Measurements from ENCODE around the gene ZNF32. TPM values are rescaled to one million over a fixed set of nuclear protein-coding genes. Genes with fewer than 3 reads are reported as not detected.

The ZNF32 gene
- total and polyA plus RNA-seq, 2 of the 8 experiments (the other 6 are each of a cell fraction or from before 2014, with no cell fraction given) = 17.2 to 22.5 TPM

GRCh38 chr10:43695321-43695720 is 46.6 kb upstream of the ZNF32 start:
- no peak overlapping the region for H4K8ac ChIP-seq (ENCODE audit: extremely low read depth, insufficient read depth, low read length)
- ChIA-PET CTCF (ENCODE audit: partially characterized antibody) (interaction anchor here (0.6 to 1.3 kb wide), 2 partner anchors 9 to 767 kb away, joined by 3 to 5 read pairs; no protein-coding TSS in a partner anchor), POLR2A (ENCODE audit: partially characterized antibody) (no interaction called here)
- no peak overlapping the region for H3K23ac ChIP-seq (ENCODE audit: insufficient read length)
- H2BK120ac ChIP-seq (replicated peaks; ENCODE audit: low read depth, low read length) = no peak overlapping the region
- no peak overlapping the region for H2BK5ac ChIP-seq (ENCODE audit: low read depth, low read length)
- peaks cover 10% of the 10 kb centered on the region; the same call in 1 of the 2 replicates for H3K23me2 ChIP-seq (ENCODE audit: low read depth, low read length)
- H3K36me3 ChIP-seq (ENCODE audit: control insufficient read depth in 2 of 4, insufficient read depth in 4 of 4, low read length in 3 of 4) = no peaks in the 10 kb centered on the region
- H2AK5ac ChIP-seq (ENCODE audit: low read depth, low read length) = no peak overlapping the region
- H3K56ac ChIP-seq (replicated peaks; ENCODE audit: insufficient read length, low read depth, low read length) = no peak overlapping the region
- H2BK20ac ChIP-seq (ENCODE audit: low read length) = no peak overlapping the region
- no peaks in the 10 kb centered on the region; a peak in 2 of 7 replicates for H3K4me1 ChIP-seq (replicated peaks in 1 of 4; ENCODE audit: control insufficient read depth in 3 of 4, insufficient read depth in 4 of 4, low read length in 3 of 4)
- no peak overlapping the region for H2BK15ac ChIP-seq (ENCODE audit: low read length)
- no peak overlapping the region for H2BK12ac ChIP-seq (ENCODE audit: low read depth, low read length)
- H3K14ac ChIP-seq (ENCODE audit: insufficient read length) = no peak overlapping the region
- no peaks in the 10 kb centered on the region for H3K79me2 ChIP-seq (ENCODE audit: control insufficient read depth in 1 of 2, insufficient read depth in 2 of 2, low read length in 2 of 2)
- H3K79me1 ChIP-seq (ENCODE audit: low read depth, low read length) = no peaks in the 10 kb centered on the region
- H4K91ac ChIP-seq (replicated peaks; ENCODE audit: insufficient read length, low read length) = no peak overlapping the region
- H3K9me3 ChIP-seq (ENCODE audit: insufficient read depth in 2 of 2, low read depth in 1 of 2, low read length in 1 of 2) = no peaks in the 10 kb centered on the region
- no peak overlapping the region for H3K4me2 ChIP-seq (ENCODE audit: insufficient read depth in 1 of 2, low read depth in 2 of 2, low read length in 2 of 2)
- H3K18ac ChIP-seq (ENCODE audit: extremely low read depth, low read length) = no peak overlapping the region
- H3K27ac ChIP-seq (ENCODE audit: low read depth, low read length) = no peak overlapping the region
- WGBS, 2 experiments (ENCODE audit: extremely low coverage in 1 of 2, insufficient coverage in 1 of 2, insufficient read length in 1 of 2, insufficient replicate concordance in 2 of 2, low coverage in 1 of 2, low lambda C conversion rate in 2 of 2, missing lambda C conversion rate in 1 of 2) = 98% methylated on average over 8 of the region's 8 CpGs; no CpG with 5 or more reads in 1 of the 2 experiments
- H2AFZ ChIP-seq (ENCODE audit: low read length) = no peak overlapping the region
- TF ChIP-seq CEBPB (IDR thresholded peaks at IDR 0.05; ENCODE audit: low read depth, low read length) = no peak
- TF ChIP-seq KDM4A (IDR thresholded peaks at IDR 0.05; ENCODE audit: low read depth, low read length, severe bottlenecking) = no peak
- no peak for TF ChIP-seq POLR2AphosphoS5 (IDR thresholded peaks at IDR 0.05; ENCODE audit: low read depth, low read length)
- no peak overlapping the region for H3K9ac ChIP-seq (replicated peaks in 1 of 4; ENCODE audit: extremely low read depth in 1 of 4, low read depth in 3 of 4, low read length in 3 of 4)
- peaks cover 0 to 8% of the 10 kb centered on the region in 2 experiments for H4K20me1 ChIP-seq (replicated peaks in 1 of 2; ENCODE audit: control insufficient read depth in 1 of 2, insufficient read depth in 2 of 2, low read length in 2 of 2)
- FAIRE-seq (no peak), DNase-seq (ENCODE audit: low read depth in 1 of 2, low spot score in 2 of 2) (no peak)
- H3K4ac ChIP-seq (replicated peaks; ENCODE audit: insufficient read length, low read depth, low read length) = no peak overlapping the region
- peaks cover 0 to 21% (median 8%) of the 10 kb centered on the region in 4 experiments; a peak in 6 of 7 replicates for H3K27me3 ChIP-seq (replicated peaks in 1 of 4; ENCODE audit: control insufficient read depth in 3 of 4, extremely low read depth in 1 of 4, insufficient read depth in 3 of 4, low read length in 3 of 4)
- H4K5ac ChIP-seq (ENCODE audit: insufficient read length, low read depth, low read length) = no peak overlapping the region
- H3K4me3 ChIP-seq (ENCODE audit: extremely low read depth in 1 of 4, insufficient read depth in 2 of 4, low read depth in 3 of 4, low read length in 4 of 4) = no peak overlapping the region
